Hepatocyte (in vitro differentiated cells): ENCODE results near the gene LCE2A. TPM values are rescaled to one million over a fixed set of nuclear protein-coding genes. Genes with fewer than 3 reads are reported as not detected.
"Not testable (repeated sequence)": the region's sequence is repeated elsewhere in the genome, so short reads cannot be mapped to it uniquely, and the experiment has no call there.

ENCODE experiments used
- DNase-seq: peaks from one replicate; pipeline ENCODE4 v3.0.0-alpha.2; 2016; ENCODE audit warnings: low spot score
- H2AFZ ChIP-seq: fragments of 200-600 bp; sonication (generic); 2 replicates; pipeline ENCODE4 v1.6.0; 2016; ENCODE audit warnings: antibody characterized with exemption, mild to moderate bottlenecking
- H3K27ac ChIP-seq: fragments of 200-600 bp; sonication (generic); 2 replicates; pipeline ENCODE4 v1.5.1; 2016; ENCODE audit warnings: mild to moderate bottlenecking
- H3K27me3 ChIP-seq: fragments of 200-600 bp; sonication (generic); 2 replicates; pipeline ENCODE4 v1.6.1; 2016
- H3K36me3 ChIP-seq: fragments of 200-600 bp; sonication (generic); replicated peaks from 2 replicates; pipeline ENCODE4 v1.5.1; 2016; ENCODE audit warnings: low read depth; ENCODE audit not compliant: insufficient read depth
- H3K4me1 ChIP-seq: fragments of 200-600 bp; sonication (generic); 2 replicates; pipeline ENCODE4 v1.5.1; 2016; ENCODE audit warnings: mild to moderate bottlenecking, moderate library complexity; ENCODE audit not compliant: insufficient read depth
- H3K4me2 ChIP-seq: fragments of 200-600 bp; sonication (generic); 2 replicates; pipeline ENCODE4 v1.6.0; 2016
- H3K4me3 ChIP-seq: fragments of 200-600 bp; sonication (generic); 2 replicates; pipeline ENCODE4 v1.5.1; 2016; ENCODE audit warnings: mild to moderate bottlenecking
- H3K79me2 ChIP-seq: fragments of 200-600 bp; sonication (generic); 2 replicates; pipeline ENCODE4 v1.6.0; 2017; ENCODE audit warnings: mild to moderate bottlenecking
- H3K9me2 ChIP-seq: fragments of 200-600 bp; sonication (generic); replicated peaks from 2 replicates; pipeline ENCODE4 v1.6.0; 2017; ENCODE audit warnings: mild to moderate bottlenecking; ENCODE audit not compliant: insufficient read depth
- H3K9me3 ChIP-seq: fragments of 200-600 bp; sonication (generic); 2 replicates; pipeline ENCODE4 v1.5.1; 2016; ENCODE audit warnings: low read depth, mild to moderate bottlenecking
- H4K20me1 ChIP-seq: fragments of 200-600 bp; sonication (generic); 2 replicates; pipeline ENCODE4 v1.6.0; 2016; ENCODE audit warnings: mild to moderate bottlenecking; ENCODE audit not compliant: insufficient read depth, poor library complexity, severe bottlenecking
- CTCF ChIP-seq: fragments of 200-600 bp; sonication (generic); IDR thresholded peaks from 2 replicates; pipeline ENCODE4 v1.5.1; 2016; ENCODE audit warnings: antibody characterized with exemption, mild to moderate bottlenecking; ENCODE audit not compliant: poor library complexity
- EZH2 ChIP-seq: fragments of 200-600 bp; sonication (generic); IDR thresholded peaks from 2 replicates; pipeline ENCODE4 v1.6.1; 2016; ENCODE audit warnings: antibody characterized with exemption, mild to moderate bottlenecking, borderline replicate concordance
- EZH2phosphoT487 ChIP-seq: fragments of 200-600 bp; sonication (generic); IDR thresholded peaks from one replicate; pipeline ENCODE4 v1.6.1; 2018; ENCODE audit warnings: antibody characterized with exemption, mild to moderate bottlenecking, low read depth, moderate library complexity; ENCODE audit not compliant: unreplicated experiment, severe bottlenecking
- WGBS: methylation state at CpG from one replicate; pipeline ENCODE4 v1.1.6; 2016; ENCODE audit warnings: low lambda C conversion rate; ENCODE audit errors: missing lambda C conversion rate; 5-methylcytosine and 5-hydroxymethylcytosine counted together
- polyA plus RNA-seq: library from polyadenylated mRNA; unstranded; fragments of >200 nt; fragmentation: Nextera tagmentation; extraction: Ambion mirVana; gene quantifications from 2 replicates; pipeline ENCODE4 v1.2.1, GENCODE V29; 2016
- total RNA-seq: library from RNA; depleted of rRNA; stranded (reverse); fragments of >200 nt; gene quantifications from 2 replicates; pipeline ENCODE4 v1.2.3, GENCODE V29; 2014

Gene LCE2A
- total and polyA plus RNA-seq, 2 experiments from 2014 or later: not detected

- Histone ChIP-seq H3K27ac (no peak overlapping the region), H3K4me3 (no peak overlapping the region), H3K36me3 (no peaks in the 10 kb centered on the region), H2AFZ (no peak overlapping the region), H3K79me2 (no peaks in the 10 kb centered on the region), H3K9me2 (no peaks in the 10 kb centered on the region), H4K20me1 (no peaks in the 10 kb centered on the region), H3K4me2 (no peak overlapping the region), H3K27me3 (no peaks in the 10 kb centered on the region), H3K9me3 (peaks cover 3% of the 10 kb centered on the region), H3K4me1 (no peaks in the 10 kb centered on the region)
- 31% methylated on average over 2 of the region's 2 CpGs for WGBS
- TF ChIP-seq EZH2: no peak
- no peak for TF ChIP-seq EZH2phosphoT487
- no peak for TF ChIP-seq CTCF
- DNase-seq: no peak
Measured at GRCh38 chr1:152681616-152682015, 16.5 kb upstream of the LCE2A start.

GRCh38 chr1:152683846-152684245, 14.3 kb upstream of the LCE2A start:
- Histone ChIP-seq H2AFZ (no peak overlapping the region), H3K27ac (no peak overlapping the region), H4K20me1 (no peaks in the 10 kb centered on the region), H3K4me1 (no peaks in the 10 kb centered on the region), H3K79me2 (no peaks in the 10 kb centered on the region), H3K9me2 (no peaks in the 10 kb centered on the region), H3K4me2 (no peak overlapping the region), H3K9me3 (no peaks in the 10 kb centered on the region), H3K27me3 (no peaks in the 10 kb centered on the region), H3K4me3 (no peak overlapping the region), H3K36me3 (no peaks in the 10 kb centered on the region)
- TF ChIP-seq EZH2 (no peak), CTCF (no peak), EZH2phosphoT487 (no peak)
- DNase-seq: no peak

DNA sequence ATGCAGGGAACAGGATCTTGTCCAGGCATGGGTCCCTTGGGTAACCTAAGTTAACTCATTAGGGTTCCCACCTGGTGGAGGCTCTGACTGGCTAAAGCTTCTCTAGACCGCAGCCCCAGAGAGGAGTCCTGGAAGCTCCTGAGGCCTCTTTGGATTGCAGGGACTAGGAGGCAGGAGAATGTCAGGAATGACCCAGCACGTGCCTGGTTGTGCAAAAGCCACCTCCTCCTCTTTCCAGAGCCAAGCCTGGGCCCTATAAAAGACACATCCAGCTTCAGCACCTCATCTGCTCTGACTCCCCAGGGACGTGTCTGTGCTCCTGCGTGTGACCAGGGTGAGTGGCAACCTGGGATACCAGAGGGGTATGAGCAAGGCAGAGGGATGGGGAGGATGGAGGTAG, 12.3 kb upstream of the LCE2A start, which contains the start of gene LCE2B:
Gene LCE2B (plus strand): TSS at position 301 of the 400 bp plus-strand sequence. CDS start 721 bp downstream, outside the sequence.
- H2AFZ ChIP-seq, H3K27ac ChIP-seq, H3K79me2 ChIP-seq, H3K27me3 ChIP-seq, H3K4me1 ChIP-seq, H4K20me1 ChIP-seq, H3K36me3 ChIP-seq, H3K9me3 ChIP-seq, DNase-seq, H3K9me2 ChIP-seq, H3K4me2 ChIP-seq, H3K4me3 ChIP-seq: not testable (repeated sequence)
- WGBS: 52% methylated on average over 4 of the region's 4 CpGs

DNA sequence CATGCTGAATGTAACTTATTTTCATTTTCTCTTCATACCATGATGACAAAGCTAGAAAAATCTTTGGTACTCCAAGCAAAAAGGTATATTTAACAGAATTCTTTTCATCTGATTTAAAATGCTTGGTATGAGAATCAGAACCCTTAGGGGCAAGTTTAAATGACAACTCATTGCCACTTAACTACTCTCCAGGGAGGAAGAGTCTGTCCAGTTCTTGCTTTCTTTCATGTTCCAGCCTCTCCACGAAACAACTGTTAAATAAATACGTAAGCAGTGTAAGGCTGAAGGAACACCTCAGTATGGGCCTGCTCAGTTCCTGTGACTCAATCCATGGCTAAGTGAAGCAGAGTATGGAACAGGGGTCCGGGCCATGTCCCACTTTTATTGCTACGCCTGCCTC, 1.6 kb downstream of the LCE2A start:
- Histone ChIP-seq H4K20me1 (no peaks in the 10 kb centered on the region), H3K4me2 (no peak overlapping the region), H3K36me3 (no peaks in the 10 kb centered on the region), H3K27me3 (no peaks in the 10 kb centered on the region), H2AFZ (no peak overlapping the region), H3K79me2 (no peaks in the 10 kb centered on the region), H3K9me2 (no peaks in the 10 kb centered on the region), H3K4me1 (no peaks in the 10 kb centered on the region), H3K4me3 (no peak overlapping the region), H3K27ac (no peak overlapping the region), H3K9me3 (no peaks in the 10 kb centered on the region)
- no peak for DNase-seq
- TF ChIP-seq CTCF: no peak
- TF ChIP-seq EZH2: no peak
- TF ChIP-seq EZH2phosphoT487: no peak
- 76% methylated on average over 4 of the region's 4 CpGs for WGBS
